Measurements from ENCODE around the gene CFD.

DNA sequence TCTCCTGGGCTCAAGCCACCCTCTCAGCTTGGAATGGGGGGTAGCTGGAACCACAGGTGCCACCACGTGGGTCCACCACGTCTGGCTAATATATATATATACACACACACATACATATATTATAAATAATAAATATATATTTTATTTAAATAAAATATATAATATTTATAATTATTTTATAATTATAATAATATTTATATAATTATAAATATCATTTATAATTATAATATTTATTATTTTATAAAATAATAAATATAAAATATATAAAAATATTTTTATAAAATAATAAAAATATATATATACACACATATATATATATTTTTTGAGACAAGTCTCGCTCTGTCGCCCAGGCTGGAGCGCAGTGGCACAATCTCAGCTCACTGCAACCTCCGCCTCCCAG is 4.9 kb upstream of the CFD start:
- TF ChIP-seq SALL2 (tag by site-specific recombination; IDR thresholded peaks at IDR 0.05; ENCODE audit: borderline replicate concordance) (no peak), TCF7L2 (IDR thresholded peaks at IDR 0.05; ENCODE audit: borderline replicate concordance, low read depth, low read length) (no peak), ZNF558 (tag by site-specific recombination; IDR thresholded peaks at IDR 0.05) (no peak), ZNF585B (tag by site-specific recombination; IDR thresholded peaks at IDR 0.05) (no peak), ATF2 (tag by site-specific recombination; IDR thresholded peaks at IDR 0.05; ENCODE audit: low read depth) (no peak), ZNF148 (tag by site-specific recombination; IDR thresholded peaks at IDR 0.05; ENCODE audit: borderline replicate concordance) (no peak), ZNF202 (tag by site-specific recombination; IDR thresholded peaks at IDR 0.05; ENCODE audit: borderline replicate concordance) (no peak), ZNF335 (tag by site-specific recombination; conservative IDR thresholded peaks at IDR 0.05) (no peak), YY1 (tag by site-specific recombination; IDR thresholded peaks at IDR 0.05) (no peak), ZNF280D (tag by site-specific recombination; IDR thresholded peaks at IDR 0.05) (no peak)
- TF ChIP-seq, protein P1, sequence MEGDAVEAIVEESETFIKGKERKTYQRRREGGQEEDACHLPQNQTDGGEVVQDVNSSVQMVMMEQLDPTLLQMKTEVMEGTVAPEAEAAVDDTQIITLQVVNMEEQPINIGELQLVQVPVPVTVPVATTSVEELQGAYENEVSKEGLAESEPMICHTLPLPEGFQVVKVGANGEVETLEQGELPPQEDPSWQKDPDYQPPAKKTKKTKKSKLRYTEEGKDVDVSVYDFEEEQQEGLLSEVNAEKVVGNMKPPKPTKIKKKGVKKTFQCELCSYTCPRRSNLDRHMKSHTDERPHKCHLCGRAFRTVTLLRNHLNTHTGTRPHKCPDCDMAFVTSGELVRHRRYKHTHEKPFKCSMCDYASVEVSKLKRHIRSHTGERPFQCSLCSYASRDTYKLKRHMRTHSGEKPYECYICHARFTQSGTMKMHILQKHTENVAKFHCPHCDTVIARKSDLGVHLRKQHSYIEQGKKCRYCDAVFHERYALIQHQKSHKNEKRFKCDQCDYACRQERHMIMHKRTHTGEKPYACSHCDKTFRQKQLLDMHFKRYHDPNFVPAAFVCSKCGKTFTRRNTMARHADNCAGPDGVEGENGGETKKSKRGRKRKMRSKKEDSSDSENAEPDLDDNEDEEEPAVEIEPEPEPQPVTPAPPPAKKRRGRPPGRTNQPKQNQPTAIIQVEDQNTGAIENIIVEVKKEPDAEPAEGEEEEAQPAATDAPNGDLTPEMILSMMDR (tag by site-specific recombination; IDR thresholded peaks at IDR 0.05) = no peak
- TF ChIP-seq, protein P2, sequence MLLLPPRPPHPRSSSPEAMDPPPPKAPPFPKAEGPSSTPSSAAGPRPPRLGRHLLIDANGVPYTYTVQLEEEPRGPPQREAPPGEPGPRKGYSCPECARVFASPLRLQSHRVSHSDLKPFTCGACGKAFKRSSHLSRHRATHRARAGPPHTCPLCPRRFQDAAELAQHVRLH (tag by site-specific recombination; IDR thresholded peaks at IDR 0.05) = no peak
